IMR-90 (cell line): Measurements from ENCODE around the gene HRH1. TPM values are rescaled to one million over a fixed set of nuclear protein-coding genes. Genes with fewer than 3 reads are reported as not detected.

Source experiments
- ATAC-seq: fragments of 200-7000 bp; cut with Tn5 transposase; 2 replicates; pipeline ENCODE4 v1.9.1; 2020; ENCODE audit warnings: low read depth, mild to moderate bottlenecking, moderate library complexity
- BruUV-seq: library from RNA; stranded (reverse); fragments of 400-500 nt; replicated peaks from 2 replicates; lab custom pipeline; 2021; lab: Mats Ljungman, UMichigan
- CTCF ChIA-PET: fragments of 300-600 bp; formaldehyde crosslinking; extraction: SDS; loops from one replicate; lab custom pipeline; 2021; ENCODE audit warnings: antibody characterized with exemption; lab: Yijun Ruan, JAX
- POLR2A ChIA-PET: fragments of 300-600 bp; sonication (Branson Sonifier 250); formaldehyde crosslinking; loops from one replicate; lab custom pipeline; 2022; ENCODE audit warnings: antibody characterized with exemption; ENCODE audit not compliant: unreplicated experiment; lab: Charles Lee
- DNase-seq: peaks from one replicate; pipeline ENCODE4 v3.0.0; 2013
- H2AFZ ChIP-seq: replicated peaks from 2 replicates; pipeline ENCODE3; 2013; ENCODE audit warnings: low read length, mild to moderate bottlenecking; ENCODE audit not compliant: poor library complexity
- H2AK5ac ChIP-seq: 2 replicates; pipeline ENCODE4 v1.6.1; 2013; ENCODE audit warnings: low read depth, low read length, inconsistent platforms
- H2AK9ac ChIP-seq: replicated peaks from 2 replicates; pipeline ENCODE3; 2013; ENCODE audit warnings: mild to moderate bottlenecking, low read depth, low read length, moderate library complexity; ENCODE audit not compliant: poor library complexity
- H2BK120ac ChIP-seq: 2 replicates; pipeline ENCODE4 v1.6.1; 2013; ENCODE audit warnings: low read depth, low read length, inconsistent platforms
- H2BK15ac ChIP-seq: 3 replicates; pipeline ENCODE4 v1.6.1; 2013; ENCODE audit warnings: low read depth, low read length, inconsistent platforms
- H2BK20ac ChIP-seq: 2 replicates; pipeline ENCODE4 v1.6.1; 2013; ENCODE audit warnings: low read depth, mild to moderate bottlenecking, inconsistent platforms, low read length, moderate library complexity
- H2BK5ac ChIP-seq: 2 replicates; pipeline ENCODE4 v1.6.1; 2013; ENCODE audit warnings: mild to moderate bottlenecking, low read depth, low read length, inconsistent platforms; ENCODE audit not compliant: poor library complexity, severe bottlenecking
- H3K14ac ChIP-seq: replicated peaks from 2 replicates; pipeline ENCODE4 v1.6.1; 2013; ENCODE audit warnings: low read depth, low read length, inconsistent platforms
- H3K18ac ChIP-seq: 2 replicates; pipeline ENCODE4 v1.6.1; 2013; ENCODE audit warnings: low read depth, low read length, control low read depth
- H3K23ac ChIP-seq: 2 replicates; pipeline ENCODE4 v1.6.1; 2013; ENCODE audit warnings: low read depth, low read length, inconsistent platforms
- H3K27ac ChIP-seq: 2 replicates; pipeline ENCODE4 v1.5.1; 2013; ENCODE audit warnings: mild to moderate bottlenecking, control low read depth, low read length; ENCODE audit not compliant: insufficient read depth
- H3K27me3 ChIP-seq: 2 replicates; pipeline ENCODE4 v1.6.1; 2013; ENCODE audit warnings: low read length; ENCODE audit not compliant: control insufficient read depth, insufficient read depth
- H3K36me3 ChIP-seq: 2 replicates; pipeline ENCODE4 v1.6.1; 2013; ENCODE audit warnings: low read length, mixed read lengths; ENCODE audit not compliant: control insufficient read depth, insufficient read depth
- H3K4ac ChIP-seq: 2 replicates; pipeline ENCODE4 v1.6.1; 2013; ENCODE audit warnings: low read depth, low read length, inconsistent platforms
- H3K4me1 ChIP-seq: 2 replicates; pipeline ENCODE4 v1.6.1; 2013; ENCODE audit warnings: low read length, mixed read lengths; ENCODE audit not compliant: control insufficient read depth, insufficient read depth
- H3K4me2 ChIP-seq: 2 replicates; pipeline ENCODE4 v1.6.1; 2013; ENCODE audit warnings: low read depth, mild to moderate bottlenecking, control low read depth, low read length, moderate library complexity
- H3K4me3 ChIP-seq: 2 replicates; pipeline ENCODE4 v1.5.1; 2013; ENCODE audit warnings: low read depth, mild to moderate bottlenecking, control low read depth, low read length, moderate library complexity; ENCODE audit not compliant: insufficient read depth
- H3K56ac ChIP-seq: 2 replicates; pipeline ENCODE4 v1.6.1; 2013; ENCODE audit warnings: low read length, inconsistent platforms; ENCODE audit not compliant: insufficient read depth; ENCODE audit errors: extremely low read depth
- H3K79me1 ChIP-seq, 2 experiments: 2 replicates each; pipeline ENCODE4 v1.6.1; 2013; ENCODE audit warnings: low read length in 2 of 2, inconsistent platforms in 1 of 2, low read depth in 1 of 2
- H3K9ac ChIP-seq: 2 replicates; pipeline ENCODE4 v1.6.1; 2013; ENCODE audit warnings: low read depth, low read length, control low read depth
- H3K9me1 ChIP-seq: 2 replicates; pipeline ENCODE4 v1.6.1; 2013; ENCODE audit warnings: low read length, inconsistent platforms; ENCODE audit not compliant: insufficient read depth
- H3K9me3 ChIP-seq: 2 replicates; pipeline ENCODE4 v1.6.1; 2013; ENCODE audit warnings: low read length; ENCODE audit not compliant: control insufficient read depth, insufficient read depth
- H4K20me1 ChIP-seq: 2 replicates; pipeline ENCODE4 v1.6.1; 2013; ENCODE audit warnings: low read length, inconsistent platforms; ENCODE audit not compliant: insufficient read depth
- H4K5ac ChIP-seq: 2 replicates; pipeline ENCODE4 v1.6.1; 2013; ENCODE audit warnings: mild to moderate bottlenecking, low read depth, low read length, control low read depth
- H4K8ac ChIP-seq, 2 experiments: 2 replicates each; pipeline ENCODE4 v1.6.1; 2013; ENCODE audit warnings: low read depth in 2 of 2, low read length in 2 of 2, control low read depth in 1 of 2, inconsistent platforms in 1 of 2
- H4K91ac ChIP-seq: 2 replicates; pipeline ENCODE4 v1.6.1; 2013; ENCODE audit warnings: low read depth, low read length, inconsistent platforms; ENCODE audit not compliant: insufficient read depth
- BHLHE40 ChIP-seq: fragments of 150-350 bp; IDR thresholded peaks from 2 replicates; pipeline ENCODE4 v1.6.1; 2016; ENCODE audit warnings: mild to moderate bottlenecking, low read depth, low read length
- CHD1 ChIP-seq: IDR thresholded peaks from 2 replicates; pipeline ENCODE4 v1.6.1; 2012; ENCODE audit warnings: low read depth, low read length, improper control_type of control experiment
- FOS ChIP-seq: fragments of 150-350 bp; IDR thresholded peaks from 2 replicates; pipeline ENCODE4 v1.6.1; 2016; ENCODE audit warnings: low read depth, low read length
- MAZ ChIP-seq: IDR thresholded peaks from 2 replicates; pipeline ENCODE4 v1.6.1; 2012; ENCODE audit warnings: low read depth, mild to moderate bottlenecking, low read length, improper control_type of control experiment, moderate library complexity, borderline replicate concordance
- MXI1 ChIP-seq: IDR thresholded peaks from 2 replicates; pipeline ENCODE4 v1.6.1; 2012; ENCODE audit warnings: low read depth, mild to moderate bottlenecking, low read length, moderate library complexity, borderline replicate concordance
- RAD21 ChIP-seq: IDR thresholded peaks from 2 replicates; pipeline ENCODE4 v1.6.1; 2012; ENCODE audit warnings: low read length, improper control_type of control experiment
- RFX5 ChIP-seq: IDR thresholded peaks from 2 replicates; pipeline ENCODE4 v1.8.0; 2012; ENCODE audit warnings: low read depth, mild to moderate bottlenecking, low read length, moderate library complexity
- WGBS, 2 experiments: methylation state at CpG; one replicate each; pipeline versions ENCODE4 v1.1.5 to v1.1.7; 2013; ENCODE audit warnings: missing lambda C conversion rate in 2 of 2; ENCODE audit not compliant: insufficient read length in 1 of 2; ENCODE audit errors: extremely low coverage in 2 of 2; 5-methylcytosine and 5-hydroxymethylcytosine counted together
- dilution Hi-C: fragments of 300-500 bp; cut with HindIII; formaldehyde crosslinking; loops from one replicate; pipeline ENCODE4 v1.14.3; 2018; ENCODE audit warnings: low sequenced_read_pairs; ENCODE audit not compliant: unreplicated experiment
- in situ Hi-C: fragments of 300-500 bp; cut with MboI; formaldehyde crosslinking; loops from 3 replicates; pipeline ENCODE4 v1.14.3; 2019; ENCODE audit warnings: low sequenced_read_pairs, inconsistent platforms, mixed read lengths
- intact Hi-C: fragments of 100-400 bp; cut with micrococcal nuclease; formaldehyde crosslinking; loops from 2 replicates; pipeline ENCODE4 v1.10.0; 2022
- polyA plus RNA-seq, 3 experiments: library from polyadenylated mRNA; depleted of rRNA; stranded (reverse); fragments of >200 nt; gene quantifications; 2 replicates each; pipeline ENCODE4 v1.2.3, GENCODE V29; 2012; ENCODE audit warnings: low replicate concordance in 1 of 3
- total RNA-seq: library from RNA; depleted of rRNA; stranded (reverse); fragments of >200 nt; gene quantifications from 2 replicates; pipeline ENCODE4 v1.2.3, GENCODE V29; 2012
- TF ChIP-seq, protein P1 (sequence below): fragments of 150-350 bp; IDR thresholded peaks from 2 replicates; pipeline ENCODE4 v1.6.1; 2016; ENCODE audit warnings: low read depth, mild to moderate bottlenecking, low read length, moderate library complexity, borderline replicate concordance

HRH1 gene
- total and polyA plus RNA-seq, 2 of the 4 experiments (the other 2 are of a cell fraction): 7.6 to 16.1 TPM

- Histone ChIP-seq H2BK120ac (no peak overlapping the region), H3K4me1 (peaks cover 2% of the 10 kb centered on the region; the same call in 1 of the 2 replicates), H2BK5ac (no peak overlapping the region), H3K4me3 (no peak overlapping the region), H2AK9ac (no peak overlapping the region), H4K91ac (no peak overlapping the region), H3K9me1 (no peaks in the 10 kb centered on the region), H4K5ac (no peak overlapping the region), H3K36me3 (no peaks in the 10 kb centered on the region), H3K27me3 (no peaks in the 10 kb centered on the region; the same call in none of the 2 replicates), H4K8ac (no peak overlapping the region), H4K20me1 (no peaks in the 10 kb centered on the region), H2AFZ (no peak overlapping the region), H3K23ac (no peak overlapping the region), H2BK20ac (no peak overlapping the region), H3K4me2 (no peak overlapping the region), H2AK5ac (no peak overlapping the region), H3K9me3 (no peaks in the 10 kb centered on the region), H3K56ac (no peak overlapping the region), H3K79me1 (no peaks in the 10 kb centered on the region), H3K4ac (no peak overlapping the region), H3K27ac (no peak overlapping the region), H3K9ac (no peak overlapping the region), H2BK15ac (no peak overlapping the region), H3K14ac (no peak overlapping the region), H3K18ac (no peak overlapping the region)
- in situ Hi-C loops: no loop called here
- peak; percentile 37 for DNase-seq
- POLR2A ChIA-PET: no interaction called here
- dilution Hi-C loops: no loop called here
- TF ChIP-seq MAZ (no peak), CHD1 (no peak), MXI1 (no peak), FOS (no peak), RFX5 (no peak), RAD21 (no peak), BHLHE40 (no peak)
- TF ChIP-seq, protein P1, sequence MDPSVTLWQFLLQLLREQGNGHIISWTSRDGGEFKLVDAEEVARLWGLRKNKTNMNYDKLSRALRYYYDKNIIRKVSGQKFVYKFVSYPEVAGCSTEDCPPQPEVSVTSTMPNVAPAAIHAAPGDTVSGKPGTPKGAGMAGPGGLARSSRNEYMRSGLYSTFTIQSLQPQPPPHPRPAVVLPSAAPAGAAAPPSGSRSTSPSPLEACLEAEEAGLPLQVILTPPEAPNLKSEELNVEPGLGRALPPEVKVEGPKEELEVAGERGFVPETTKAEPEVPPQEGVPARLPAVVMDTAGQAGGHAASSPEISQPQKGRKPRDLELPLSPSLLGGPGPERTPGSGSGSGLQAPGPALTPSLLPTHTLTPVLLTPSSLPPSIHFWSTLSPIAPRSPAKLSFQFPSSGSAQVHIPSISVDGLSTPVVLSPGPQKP: no peak
- BruUV-seq: no TSS peak
- ATAC-seq: no peak
- WGBS, 2 experiments: 90% methylated on average over 6 of the region's 8 CpGs; no CpG with 5 or more reads in 1 of the 2 experiments
- intact Hi-C loops: no loop called here
- CTCF ChIA-PET: no interaction called here
Measured at GRCh38 chr3:11116336-11117059, 37.8 kb upstream of the HRH1 start.
